Epithelial cell of proximal tubule (primary cell): ENCODE data around the gene OR2V2. TPM values are rescaled to one million over a fixed set of nuclear protein-coding genes. Genes with fewer than 3 reads are reported as not detected.
"Not testable (repeated sequence)": the region's sequence is repeated elsewhere in the genome, so short reads cannot be mapped to it uniquely, and the experiment has no call there.

Experiments used
- DNase-seq: peaks from one replicate; pipeline ENCODE4 v3.0.0-alpha.2; 2011; ENCODE audit warnings: low read depth
- H3K4me3 ChIP-seq: 2 replicates; pipeline ENCODE4 v1.5.1; 2011; ENCODE audit warnings: low read depth, mild to moderate bottlenecking, low read length
- total RNA-seq: library from RNA; depleted of rRNA; stranded (reverse); fragments of >200 nt; gene quantifications from 2 replicates; pipeline ENCODE4 v1.2.3, GENCODE V29; 2015
- TF ChIP-seq, protein P1 (sequence below): conservative IDR thresholded peaks from 2 replicates; pipeline ENCODE4 v1.5.1; 2012; ENCODE audit warnings: low read depth, mild to moderate bottlenecking, low read length

OR2V2 gene
- total RNA-seq, 1 donor from 2014 or later = not detected

DNA sequence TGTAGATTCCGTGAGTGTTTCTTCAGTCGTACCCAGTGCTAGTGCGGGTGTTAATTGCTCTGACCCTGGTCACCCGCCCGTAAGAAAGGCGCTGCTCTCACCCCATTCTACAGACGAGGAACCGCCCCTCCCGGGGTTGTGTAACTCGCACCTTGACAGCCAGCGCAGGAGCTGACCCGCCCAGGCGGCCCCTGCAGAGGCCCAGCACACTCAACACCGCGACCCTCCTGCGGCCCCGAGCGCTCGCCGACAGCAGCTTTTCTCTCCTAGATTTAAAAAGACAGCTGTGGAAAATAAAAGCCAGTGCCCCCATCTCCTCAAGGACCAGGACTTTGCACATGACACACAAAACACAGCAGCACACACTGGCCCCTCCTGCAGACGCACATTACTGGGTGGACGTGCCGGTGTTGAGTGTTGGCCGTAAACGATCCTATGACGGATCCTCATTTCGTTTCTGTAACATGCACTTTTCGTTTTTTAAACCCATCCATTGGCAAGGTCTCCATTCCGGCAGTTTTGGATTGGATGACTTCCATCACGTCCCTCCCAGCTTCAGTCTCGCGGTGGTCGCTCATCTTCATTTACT, 22.9 kb downstream of the OR2V2 start:
- H3K4me3 ChIP-seq = peak overlapping the region; percentile 40
- no peak for DNase-seq
- TF ChIP-seq, protein P1, sequence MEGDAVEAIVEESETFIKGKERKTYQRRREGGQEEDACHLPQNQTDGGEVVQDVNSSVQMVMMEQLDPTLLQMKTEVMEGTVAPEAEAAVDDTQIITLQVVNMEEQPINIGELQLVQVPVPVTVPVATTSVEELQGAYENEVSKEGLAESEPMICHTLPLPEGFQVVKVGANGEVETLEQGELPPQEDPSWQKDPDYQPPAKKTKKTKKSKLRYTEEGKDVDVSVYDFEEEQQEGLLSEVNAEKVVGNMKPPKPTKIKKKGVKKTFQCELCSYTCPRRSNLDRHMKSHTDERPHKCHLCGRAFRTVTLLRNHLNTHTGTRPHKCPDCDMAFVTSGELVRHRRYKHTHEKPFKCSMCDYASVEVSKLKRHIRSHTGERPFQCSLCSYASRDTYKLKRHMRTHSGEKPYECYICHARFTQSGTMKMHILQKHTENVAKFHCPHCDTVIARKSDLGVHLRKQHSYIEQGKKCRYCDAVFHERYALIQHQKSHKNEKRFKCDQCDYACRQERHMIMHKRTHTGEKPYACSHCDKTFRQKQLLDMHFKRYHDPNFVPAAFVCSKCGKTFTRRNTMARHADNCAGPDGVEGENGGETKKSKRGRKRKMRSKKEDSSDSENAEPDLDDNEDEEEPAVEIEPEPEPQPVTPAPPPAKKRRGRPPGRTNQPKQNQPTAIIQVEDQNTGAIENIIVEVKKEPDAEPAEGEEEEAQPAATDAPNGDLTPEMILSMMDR = no peak

DNA sequence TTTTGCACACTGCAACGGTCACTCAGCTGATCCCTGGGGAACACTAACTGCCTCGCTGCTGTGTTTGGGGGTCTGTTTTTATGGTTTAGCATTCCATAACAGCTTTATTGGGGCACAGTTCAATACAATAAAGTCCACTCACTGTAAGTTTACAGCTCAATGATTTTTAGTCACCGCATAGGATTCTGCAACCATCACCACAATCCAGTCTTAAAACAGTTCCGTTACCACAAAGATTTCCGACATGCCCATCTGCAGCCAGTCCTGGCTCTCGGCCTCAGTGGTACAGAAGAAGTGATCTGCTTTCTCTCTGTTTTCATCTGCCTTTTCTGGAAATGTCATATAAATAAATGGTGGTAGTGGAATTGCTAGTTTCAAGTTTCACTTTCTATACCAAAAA, 23.6 kb downstream of the OR2V2 start:
- H3K4me3 ChIP-seq = peak overlapping the region; percentile 22
- DNase-seq = peak; percentile 64
- TF ChIP-seq, protein P1 = no peak

DNA sequence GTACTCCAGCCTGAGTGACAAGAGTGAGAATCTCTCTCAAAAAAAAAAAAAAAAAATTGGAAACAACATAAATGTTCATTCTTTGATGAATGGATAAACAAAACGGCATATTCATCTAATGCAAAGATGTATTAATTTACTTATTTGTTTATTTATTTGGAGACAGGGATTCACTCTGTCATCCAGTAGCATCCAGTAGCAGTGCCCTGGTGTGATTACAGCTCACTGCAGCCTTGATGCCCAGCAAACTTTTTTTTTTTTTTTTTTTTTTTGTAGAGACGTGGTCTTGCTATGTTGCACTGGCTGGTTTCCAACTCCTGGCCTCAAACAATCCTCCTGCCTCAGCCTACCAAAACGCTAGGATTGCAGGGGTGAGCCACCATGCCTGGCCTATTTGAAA, 24.4 kb downstream of the OR2V2 start:
- no peak for DNase-seq
- TF ChIP-seq, protein P1 = no peak
- no peak overlapping the region for H3K4me3 ChIP-seq

- no peak for DNase-seq
- TF ChIP-seq, protein P1 = no peak
- H3K4me3 ChIP-seq = peak overlapping the region; percentile 23
These were observed 25.6 kb downstream of the OR2V2 start for GRCh38 chr5:181173027-181173419.

- DNase-seq = no peak
These were observed 26.3 kb downstream of the OR2V2 start for GRCh38 chr5:181173420-181174342.

DNA sequence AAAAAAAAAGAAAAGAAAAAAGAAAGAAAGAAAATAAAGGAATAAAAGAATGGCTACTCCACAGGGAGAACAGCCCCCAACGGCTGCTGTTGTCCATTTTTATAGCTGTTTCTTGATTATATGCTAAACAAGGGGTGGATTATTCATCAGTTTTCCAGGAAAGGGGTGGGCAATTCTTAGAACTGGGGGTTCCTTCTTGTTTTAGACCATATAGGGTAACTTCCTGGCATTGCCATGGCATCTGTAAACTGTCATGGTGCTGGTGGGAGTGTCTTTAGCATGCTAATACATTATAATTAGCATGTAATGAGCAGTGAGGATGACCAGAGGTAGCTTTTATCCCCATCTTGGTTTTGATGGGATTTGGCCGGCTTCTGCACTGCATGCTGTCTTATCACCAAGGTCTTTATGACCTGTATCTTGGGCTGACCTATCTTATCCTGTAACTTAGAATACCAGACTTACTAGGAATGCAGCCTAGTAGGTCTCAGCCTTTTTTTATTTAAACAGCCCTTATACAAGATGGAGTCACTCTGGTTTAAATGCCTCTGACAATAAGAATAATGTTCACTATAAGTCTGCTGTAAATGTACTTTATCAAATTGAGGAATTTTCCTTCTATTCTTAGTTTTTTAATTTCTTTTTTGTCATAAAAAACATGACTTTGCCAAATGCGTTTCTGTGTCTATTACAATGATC, 29.0 kb downstream of the OR2V2 start:
- no peak for DNase-seq
- no peak overlapping the region for H3K4me3 ChIP-seq
- TF ChIP-seq, protein P1 = no peak

More at GRCh38 chr5:181173420-181174342, 26.3 kb downstream of the OR2V2 start:
- TF ChIP-seq, protein P1 = no peak
- peak overlapping the region; percentile 23 for H3K4me3 ChIP-seq

DNA sequence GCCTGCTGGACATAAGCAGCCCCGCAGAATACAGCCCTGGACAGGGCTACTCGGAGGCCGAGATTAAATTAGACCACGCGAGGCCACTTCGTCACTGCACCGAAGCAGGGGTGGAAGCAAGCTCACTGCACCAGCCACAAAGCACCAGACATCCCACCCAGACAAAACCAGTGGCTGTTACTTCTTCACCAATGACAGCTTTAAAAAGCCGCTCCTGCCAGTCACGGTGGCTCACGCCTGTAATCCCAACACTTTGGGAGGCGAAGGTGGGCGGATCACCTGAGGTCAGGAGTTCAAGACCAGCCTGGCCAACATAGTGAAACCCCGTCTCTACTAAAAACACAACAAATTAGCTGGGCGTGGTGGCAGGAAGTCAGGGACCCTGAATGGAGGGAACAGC, 30.2 kb downstream of the OR2V2 start:
- DNase-seq, H3K4me3 ChIP-seq: not testable (repeated sequence)
